ENCODE results near the gene AIMP2.
"Not testable (repeated sequence)": the region's sequence is repeated elsewhere in the genome, so short reads cannot be mapped to it uniquely, and the experiment has no call there.

The AIMP2 gene

GRCh38 chr7:6026820-6027311 is 17.8 kb downstream of the AIMP2 start:
- peak; percentile 73 for DNase-seq

- DNase-seq: no peak
Measured at GRCh38 chr7:6027806-6028365, 18.8 kb downstream of the AIMP2 start.

- DNase-seq: no peak
Measured at GRCh38 chr7:6028563-6028962, 19.5 kb downstream of the AIMP2 start.

- DNase-seq: no peak
Measured at GRCh38 chr7:6030988-6031387, 21.9 kb downstream of the AIMP2 start, which contains the start of gene ANKRD61. TSS of gene ANKRD61 (plus strand) at chr7:6031376. CDS start at chr7:6031376, 0 bp downstream.

GRCh38 chr7:6031567-6031966 is 22.5 kb downstream of the AIMP2 start:
- no peak for DNase-seq

- peak; percentile 85 for DNase-seq
Measured at GRCh38 chr7:6032167-6032566, 23.1 kb downstream of the AIMP2 start.

- DNase-seq: peak; percentile 50
Measured at GRCh38 chr7:6032641-6033040, 23.6 kb downstream of the AIMP2 start.

GRCh38 chr7:6035165-6035564 is 26.1 kb downstream of the AIMP2 start:
- DNase-seq: no peak

- DNase-seq: no peak
Measured at GRCh38 chr7:6035686-6036085, 26.6 kb downstream of the AIMP2 start.

GRCh38 chr7:6049780-6050179 is 40.7 kb downstream of the AIMP2 start:
- no peak for DNase-seq

GRCh38 chr7:6051185-6051584 is 42.1 kb downstream of the AIMP2 start:
- not testable (repeated sequence) for DNase-seq

GRCh38 chr7:6056616-6057015 is 47.5 kb downstream of the AIMP2 start:
- DNase-seq: peak; percentile 89

- peak; percentile 31 for DNase-seq
Measured at GRCh38 chr7:6057316-6058129, 48.5 kb downstream of the AIMP2 start.

GRCh38 chr7:6059941-6060340 is 50.9 kb downstream of the AIMP2 start:
- not testable (repeated sequence) for DNase-seq

GRCh38 chr7:6071406-6071805 is 62.3 kb downstream of the AIMP2 start:
- DNase-seq: no peak

All from OCI-M1 (cell line).